Epithelial cell of esophagus (primary cell): ENCODE data around the gene RFX2.

Experiments
- DNase-seq: peaks from one replicate; pipeline ENCODE4 v3.0.0; 2010; ENCODE audit warnings: low read depth
- H3K4me3 ChIP-seq: 2 replicates; pipeline ENCODE4 v1.5.1; 2011; ENCODE audit warnings: mild to moderate bottlenecking, low read length, control low read depth
- CTCF ChIP-seq: IDR thresholded peaks from 2 replicates; pipeline ENCODE4 v1.5.1; 2011; ENCODE audit warnings: low read depth, mild to moderate bottlenecking, low read length, control low read depth, inconsistent platforms; ENCODE audit not compliant: insufficient read depth; ENCODE audit errors: missing control alignments

Gene RFX2

GRCh38 chr19:6005321-6006069 lies 104.8 kb downstream of the RFX2 start:
- TF ChIP-seq CTCF = no peak
- H3K4me3 ChIP-seq = no peak overlapping the region
- no peak for DNase-seq

GRCh38 chr19:6003976-6004375 lies 106.3 kb downstream of the RFX2 start:
- H3K4me3 ChIP-seq = no peak overlapping the region
- no peak for TF ChIP-seq CTCF
- DNase-seq = no peak

GRCh38 chr19:6002591-6002990 lies 107.7 kb downstream of the RFX2 start:
- TF ChIP-seq CTCF = no peak
- no peak overlapping the region for H3K4me3 ChIP-seq
- no peak for DNase-seq

GRCh38 chr19:6000228-6000847 lies 110.0 kb downstream of the RFX2 start:
- TF ChIP-seq CTCF = no peak

GRCh38 chr19:5999693-6000092 lies 110.6 kb downstream of the RFX2 start:
- TF ChIP-seq CTCF = no peak
- no peak overlapping the region for H3K4me3 ChIP-seq
- no peak for DNase-seq

More at GRCh38 chr19:6000228-6000847, 110.0 kb downstream of the RFX2 start:
- H3K4me3 ChIP-seq = no peak overlapping the region
- no peak for DNase-seq

- H3K4me3 ChIP-seq = no peak overlapping the region
- no peak for DNase-seq
- TF ChIP-seq CTCF = no peak
Measured at GRCh38 chr19:5997371-5997770, 112.9 kb downstream of the RFX2 start.
